Measurements from ENCODE around the gene MGME1. TPM values are rescaled to one million over a fixed set of nuclear protein-coding genes. Genes with fewer than 3 reads are reported as not detected.

MGME1 gene
- total RNA-seq, 4 donors from 2014 or later: 11.2 to 18.9 (median 12.0) TPM

DNA sequence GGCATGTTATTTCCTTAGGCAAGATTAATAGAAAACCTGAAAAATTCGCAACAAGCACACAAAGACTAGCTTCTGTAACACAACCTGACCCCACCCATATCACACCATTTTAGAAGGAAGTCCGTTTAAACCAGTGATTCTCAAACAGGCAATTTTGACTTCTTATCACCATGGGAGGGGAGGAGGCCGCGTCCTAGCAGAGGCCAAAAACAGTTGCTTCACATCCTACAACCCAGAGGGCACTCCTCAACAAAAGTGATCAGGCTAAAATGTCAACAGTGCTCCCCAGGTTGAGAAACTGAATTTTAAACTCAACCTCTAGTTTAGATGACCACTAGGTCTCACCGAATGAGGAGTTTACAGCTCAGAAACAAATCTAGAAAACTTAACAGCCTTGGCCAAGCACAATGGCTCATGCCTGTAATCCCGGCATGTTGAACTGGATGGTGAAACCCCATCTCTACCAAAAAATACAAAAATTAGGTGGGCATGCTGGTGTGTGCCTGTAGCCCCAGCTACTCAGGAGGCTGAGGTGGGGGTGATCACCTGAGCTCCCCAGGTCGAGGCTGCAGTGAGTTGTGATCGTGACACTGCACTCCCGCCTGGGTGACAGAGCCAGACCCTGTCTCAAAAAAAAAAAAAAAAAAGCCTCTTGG is 3.6 kb upstream of the MGME1 start:
- DNase-seq: no peak
- Histone ChIP-seq H3K4me1 (peaks cover 30 to 81% (median 52%) of the 10 kb centered on the region in 3 donors), H3K9me3 (no peaks in the 10 kb centered on the region), H3K4me3 (peak overlapping the region in 2 of 4 donors; percentile 83 to 90), H3K27me3 (no peaks in the 10 kb centered on the region), H3K27ac (peak overlapping the region; percentile 77 to 98 (median 96)), H3K36me3 (peaks cover 0 to 5% (median 0%) of the 10 kb centered on the region in 3 donors)
- 28 to 56% methylated on average over 8 to 9 of the region's 9 CpGs for WGBS, 2 donors
- intact Hi-C loops (cut with DNase I): no loop called here
- TF ChIP-seq POLR2A (IDR thresholded peaks at IDR 0.05): no peak

DNA sequence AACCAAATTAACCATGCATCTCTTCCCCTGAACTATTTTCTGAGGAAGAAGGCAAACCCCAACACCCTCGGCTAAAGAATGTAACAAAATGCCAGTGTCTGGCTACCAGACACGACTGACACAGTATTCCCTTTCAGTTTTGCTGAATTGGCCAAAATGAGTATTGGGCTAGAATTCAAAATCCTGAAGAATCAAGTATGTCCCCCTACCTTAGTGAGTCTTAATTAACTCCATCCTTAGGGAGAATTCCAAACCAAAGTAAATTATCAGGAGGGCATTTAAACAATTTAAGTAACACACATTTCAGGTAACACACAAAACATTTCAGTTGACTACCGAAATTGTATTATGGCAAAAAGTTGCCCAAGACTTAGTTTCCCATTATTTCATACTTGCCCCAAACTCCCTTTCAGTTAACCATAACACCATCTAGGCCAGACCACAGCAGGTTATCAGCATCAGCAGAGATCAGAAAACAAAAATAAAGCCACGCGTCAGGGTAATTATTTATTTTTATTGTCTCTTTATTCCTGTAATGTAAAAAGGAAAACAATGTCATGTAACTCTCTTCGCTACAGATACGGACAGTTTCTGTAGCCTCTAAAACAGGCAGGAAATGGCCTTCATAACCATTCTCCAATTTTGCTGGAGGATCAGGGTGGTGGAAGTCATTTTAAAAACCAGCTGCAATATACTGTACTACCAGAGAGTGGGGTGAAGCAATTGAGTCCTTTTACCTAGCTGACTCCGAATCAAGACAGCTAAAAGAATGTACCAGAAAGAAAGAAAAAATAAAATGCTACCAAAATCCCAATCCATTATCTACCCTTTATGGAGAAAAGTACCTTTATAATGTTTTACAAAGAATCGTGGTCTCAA is 2.1 kb upstream of the MGME1 start:
- no peak for DNase-seq
- WGBS, 2 donors: 5 to 6% methylated on average over 9 of the region's 9 CpGs

DNA sequence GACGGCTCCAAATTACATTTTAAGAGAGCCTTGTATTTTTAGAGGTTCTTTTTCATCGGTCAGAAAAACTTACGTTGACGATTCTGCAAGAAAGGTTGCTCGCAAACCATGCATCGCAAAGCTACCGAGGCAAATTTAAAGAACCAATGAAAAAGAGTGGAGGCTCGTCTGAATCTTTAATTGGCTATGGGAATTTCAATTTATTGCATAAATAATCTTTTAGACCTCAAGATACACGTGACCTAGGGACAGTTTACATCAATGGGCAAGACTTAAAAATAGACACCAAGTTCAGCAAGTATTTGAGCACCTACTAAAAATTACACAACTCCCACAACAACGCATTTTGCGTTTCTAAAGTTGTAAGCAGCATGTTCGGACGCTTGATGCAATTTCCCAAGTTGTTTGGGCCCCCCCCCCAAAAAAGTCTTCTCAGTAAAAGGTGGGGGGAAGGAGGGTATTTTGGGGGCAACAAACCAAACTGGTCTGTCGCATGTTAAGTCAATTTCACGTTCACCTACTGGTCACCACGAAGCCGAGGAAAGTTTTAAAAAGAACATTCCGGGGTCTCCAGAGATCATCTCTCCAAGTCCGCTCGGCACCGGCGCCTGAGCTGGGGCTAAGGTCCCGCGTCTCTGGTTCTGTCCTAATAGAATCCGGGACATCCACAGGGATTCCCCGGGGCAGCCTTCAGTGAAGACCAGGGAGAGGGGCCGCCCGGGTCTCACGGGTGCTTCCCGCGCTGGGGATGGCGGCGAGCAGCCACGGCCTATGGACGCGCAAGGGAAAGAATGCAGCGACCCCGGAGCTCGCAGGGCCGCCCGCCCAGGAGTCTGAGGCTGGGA is 1.1 kb upstream of the MGME1 start:
- H3K4me1 ChIP-seq: peaks cover 18 to 81% (median 51%) of the 10 kb centered on the region in 3 donors
- H3K27me3 ChIP-seq: no peaks in the 10 kb centered on the region
- 1 to 2% methylated on average over 13 to 21 of the region's 41 CpGs for WGBS, 2 donors
- DNase-seq: peak; percentile 40
- H3K4me3 ChIP-seq: peak overlapping the region; percentile 83 to 93 (median 90)
- H3K36me3 ChIP-seq: peaks cover 0 to 5% (median 0%) of the 10 kb centered on the region in 3 donors
- H3K9me3 ChIP-seq: no peaks in the 10 kb centered on the region
- peak in 1 of 4 donors; percentile 2 for TF ChIP-seq POLR2A (IDR thresholded peaks at IDR 0.05)
- TF ChIP-seq, protein P1, sequence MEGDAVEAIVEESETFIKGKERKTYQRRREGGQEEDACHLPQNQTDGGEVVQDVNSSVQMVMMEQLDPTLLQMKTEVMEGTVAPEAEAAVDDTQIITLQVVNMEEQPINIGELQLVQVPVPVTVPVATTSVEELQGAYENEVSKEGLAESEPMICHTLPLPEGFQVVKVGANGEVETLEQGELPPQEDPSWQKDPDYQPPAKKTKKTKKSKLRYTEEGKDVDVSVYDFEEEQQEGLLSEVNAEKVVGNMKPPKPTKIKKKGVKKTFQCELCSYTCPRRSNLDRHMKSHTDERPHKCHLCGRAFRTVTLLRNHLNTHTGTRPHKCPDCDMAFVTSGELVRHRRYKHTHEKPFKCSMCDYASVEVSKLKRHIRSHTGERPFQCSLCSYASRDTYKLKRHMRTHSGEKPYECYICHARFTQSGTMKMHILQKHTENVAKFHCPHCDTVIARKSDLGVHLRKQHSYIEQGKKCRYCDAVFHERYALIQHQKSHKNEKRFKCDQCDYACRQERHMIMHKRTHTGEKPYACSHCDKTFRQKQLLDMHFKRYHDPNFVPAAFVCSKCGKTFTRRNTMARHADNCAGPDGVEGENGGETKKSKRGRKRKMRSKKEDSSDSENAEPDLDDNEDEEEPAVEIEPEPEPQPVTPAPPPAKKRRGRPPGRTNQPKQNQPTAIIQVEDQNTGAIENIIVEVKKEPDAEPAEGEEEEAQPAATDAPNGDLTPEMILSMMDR (IDR thresholded peaks at IDR 0.05): no peak
- peak overlapping the region; percentile 94 to 98 (median 98) for H3K27ac ChIP-seq
- intact Hi-C loops (cut with DNase I): no loop called here

More for the DNA sequence above, 2.1 kb upstream of the MGME1 start:
- TF ChIP-seq POLR2A (IDR thresholded peaks at IDR 0.05): no peak
- TF ChIP-seq, protein P1 (IDR thresholded peaks at IDR 0.05): peak in 2 of 6 experiments; percentile 29 to 44
- Histone ChIP-seq H3K4me1 (peaks cover 24 to 81% (median 53%) of the 10 kb centered on the region in 3 donors), H3K9me3 (no peaks in the 10 kb centered on the region), H3K27me3 (no peaks in the 10 kb centered on the region), H3K36me3 (peaks cover 0 to 5% (median 0%) of the 10 kb centered on the region in 3 donors), H3K27ac (peak overlapping the region; percentile 81 to 98 (median 96)), H3K4me3 (peak overlapping the region; percentile 83 to 93 (median 90))
- intact Hi-C loops (cut with DNase I): no loop called here

DNA sequence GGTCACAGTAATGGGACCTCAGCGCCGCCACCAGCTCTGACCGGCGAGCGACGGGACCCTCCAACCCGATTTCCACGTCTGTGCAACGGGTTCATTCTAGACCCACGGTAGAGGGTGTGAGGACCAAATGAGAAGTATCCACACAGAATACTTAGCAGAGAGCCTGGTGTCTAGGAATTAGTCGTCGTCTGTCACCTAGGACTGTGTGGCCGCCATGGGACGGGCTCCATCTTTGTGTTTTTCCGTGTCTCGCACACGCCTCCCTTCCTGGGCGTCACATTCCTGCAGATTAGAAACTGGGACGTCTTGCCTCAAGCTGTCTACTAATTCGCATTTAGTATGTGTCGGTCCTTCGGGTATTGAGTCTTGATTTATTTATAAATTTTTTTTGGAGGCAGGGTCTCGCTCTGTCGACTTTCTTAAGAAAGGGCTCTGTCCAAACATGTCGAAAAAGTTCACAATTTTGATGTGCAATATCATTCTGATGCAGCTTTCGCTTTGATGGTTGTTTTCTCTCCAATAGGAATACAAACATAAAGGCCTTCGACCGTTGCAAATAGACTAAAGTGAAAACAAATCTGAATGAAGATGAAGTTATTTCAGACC is 563 bp downstream of the MGME1 start:
- intact Hi-C loops (cut with DNase I): no loop called here
- TF ChIP-seq, protein P1 (IDR thresholded peaks at IDR 0.05): no peak
- no peak for TF ChIP-seq POLR2A (IDR thresholded peaks at IDR 0.05)
- Histone ChIP-seq H3K9me3 (no peaks in the 10 kb centered on the region), H3K27me3 (no peaks in the 10 kb centered on the region), H3K36me3 (no peaks in the 10 kb centered on the region), H3K27ac (peak overlapping the region; percentile 94 to 98 (median 98)), H3K4me1 (peaks cover 14 to 81% (median 46%) of the 10 kb centered on the region in 3 donors), H3K4me3 (peak overlapping the region; percentile 83 to 93 (median 90))
- DNase-seq: no peak
- WGBS, 2 donors: 0 to 1% methylated on average over 17 of the region's 28 CpGs
